Suprapubic skin (tissue), 4 donors: ENCODE data around the gene PKP1.

Source experiments
- CTCF ChIP-seq, 2 donors: fragments of 200-600 bp in 1 of 2; fragments of 450-650 bp in 1 of 2; sonication (generic) in 1 of 2; IDR thresholded peaks; one replicate each; pipeline ENCODE4 v1.5.1; 2016 to 2019; ENCODE audit warnings: antibody characterized with exemption in 2 of 2, mild to moderate bottlenecking in 1 of 2, moderate library complexity in 1 of 2
- EP300 ChIP-seq: sonication (generic); formaldehyde crosslinking; IDR thresholded peaks from one replicate; pipeline ENCODE4 v1.6.1; 2017; ENCODE audit warnings: antibody characterized with exemption
- POLR2A ChIP-seq, 2 donors: fragments of 450-650 bp; IDR thresholded peaks; one replicate each; pipeline ENCODE4 v1.6.1; 2017; ENCODE audit warnings: antibody characterized with exemption in 2 of 2, mild to moderate bottlenecking in 2 of 2, moderate library complexity in 2 of 2
- POLR2AphosphoS5 ChIP-seq, 3 donors: sonication (generic); formaldehyde crosslinking; IDR thresholded peaks; one replicate each; pipeline ENCODE4 v1.6.1; 2017; ENCODE audit warnings: antibody characterized with exemption in 3 of 3

- TF ChIP-seq CTCF (IDR thresholded peaks at IDR 0.05), result no peak
- TF ChIP-seq EP300, result no peak
- TF ChIP-seq POLR2A (IDR thresholded peaks at IDR 0.05), result no peak
- TF ChIP-seq POLR2AphosphoS5 (IDR thresholded peaks at IDR 0.05), result no peak
These were observed 8.6 kb upstream of the PKP1 start for GRCh38 chr1:201274616-201275252.
